ENCODE results near the gene MRGPRF.

The MRGPRF gene

GRCh38 chr11:69013009-69013951, at the start of gene MRGPRF:
Gene MRGPRF (minus strand): TSS chr11:69013246. CDS start chr11:69009901, 3,345 bp downstream.
- Histone ChIP-seq H3K4me1 (ENCODE audit: control insufficient read depth, insufficient read depth, low read length) (peaks cover 62% of the 10 kb centered on the region), H3K27ac (ENCODE audit: low read length) (peak within 1 kb of the TSS; percentile 99)

GRCh38 chr11:69062169-69062855, 49.3 kb upstream of the MRGPRF start:
- no peaks in the 10 kb centered on the region for H3K27me3 ChIP-seq (ENCODE audit: control insufficient read depth in 1 of 2, insufficient read depth in 2 of 2, low read length in 2 of 2)
- H3K9me3 ChIP-seq (ENCODE audit: control insufficient read depth in 2 of 2, low read length in 2 of 2) = no peaks in the 10 kb centered on the region
- H3K36me3 ChIP-seq (ENCODE audit: control insufficient read depth in 2 of 2, insufficient read depth in 2 of 2, low read length in 2 of 2) = peaks cover 18 to 46% of the 10 kb centered on the region in 2 donors
- H3K9ac ChIP-seq (ENCODE audit: low read length in 2 of 2) = no peak overlapping the region
- no peak overlapping the region for H3K4me3 ChIP-seq (ENCODE audit: low read length in 2 of 2)
- no peak overlapping the region for H3K27ac ChIP-seq (ENCODE audit: low read length)
- H3K4me1 ChIP-seq (ENCODE audit: control insufficient read depth, insufficient read depth, low read length) = peaks cover 26% of the 10 kb centered on the region

More at GRCh38 chr11:69013009-69013951, at the start of gene MRGPRF:
- H3K4me3 ChIP-seq (ENCODE audit: low read length in 2 of 2) = peak within 1 kb of the TSS; percentile 95 to 97
- H3K27me3 ChIP-seq (ENCODE audit: control insufficient read depth in 1 of 2, insufficient read depth in 2 of 2, low read length in 2 of 2) = no peaks in the 10 kb centered on the region
- H3K9me3 ChIP-seq (ENCODE audit: control insufficient read depth in 2 of 2, low read length in 2 of 2) = no peaks in the 10 kb centered on the region
- peaks cover 4 to 6% of the 10 kb centered on the region in 2 donors for H3K36me3 ChIP-seq (ENCODE audit: control insufficient read depth in 2 of 2, insufficient read depth in 2 of 2, low read length in 2 of 2)
- H3K9ac ChIP-seq (ENCODE audit: low read length in 2 of 2) = peak within 1 kb of the TSS; percentile 90 to 97

GRCh38 chr11:69061713-69062053, 48.6 kb upstream of the MRGPRF start:
- Histone ChIP-seq H3K27ac (ENCODE audit: low read length) (no peak overlapping the region), H3K9ac (ENCODE audit: low read length in 2 of 2) (no peak overlapping the region), H3K4me1 (ENCODE audit: control insufficient read depth, insufficient read depth, low read length) (peaks cover 26% of the 10 kb centered on the region), H3K36me3 (ENCODE audit: control insufficient read depth in 2 of 2, insufficient read depth in 2 of 2, low read length in 2 of 2) (peaks cover 20 to 49% of the 10 kb centered on the region in 2 donors), H3K4me3 (ENCODE audit: low read length in 2 of 2) (no peak overlapping the region), H3K27me3 (ENCODE audit: control insufficient read depth in 1 of 2, insufficient read depth in 2 of 2, low read length in 2 of 2) (no peaks in the 10 kb centered on the region), H3K9me3 (ENCODE audit: control insufficient read depth in 2 of 2, low read length in 2 of 2) (no peaks in the 10 kb centered on the region)

GRCh38 chr11:69060806-69061712, 48.0 kb upstream of the MRGPRF start:
- Histone ChIP-seq H3K4me3 (ENCODE audit: low read length in 2 of 2) (no peak overlapping the region), H3K27me3 (ENCODE audit: control insufficient read depth in 1 of 2, insufficient read depth in 2 of 2, low read length in 2 of 2) (no peaks in the 10 kb centered on the region), H3K9me3 (ENCODE audit: control insufficient read depth in 2 of 2, low read length in 2 of 2) (no peaks in the 10 kb centered on the region), H3K4me1 (ENCODE audit: control insufficient read depth, insufficient read depth, low read length) (peaks cover 22% of the 10 kb centered on the region), H3K36me3 (ENCODE audit: control insufficient read depth in 2 of 2, insufficient read depth in 2 of 2, low read length in 2 of 2) (peaks cover 20 to 49% of the 10 kb centered on the region in 2 donors), H3K9ac (ENCODE audit: low read length in 2 of 2) (no peak overlapping the region), H3K27ac (ENCODE audit: low read length) (no peak overlapping the region)

- Histone ChIP-seq H3K4me1 (ENCODE audit: control insufficient read depth, insufficient read depth, low read length) (peaks cover 24% of the 10 kb centered on the region), H3K36me3 (ENCODE audit: control insufficient read depth in 2 of 2, insufficient read depth in 2 of 2, low read length in 2 of 2) (peaks cover 23 to 55% of the 10 kb centered on the region in 2 donors), H3K9ac (ENCODE audit: low read length in 2 of 2) (no peak overlapping the region), H3K9me3 (ENCODE audit: control insufficient read depth in 2 of 2, low read length in 2 of 2) (no peaks in the 10 kb centered on the region), H3K27ac (ENCODE audit: low read length) (no peak overlapping the region), H3K4me3 (ENCODE audit: low read length in 2 of 2) (no peak overlapping the region), H3K27me3 (ENCODE audit: control insufficient read depth in 1 of 2, insufficient read depth in 2 of 2, low read length in 2 of 2) (no peaks in the 10 kb centered on the region)
These were observed 46.9 kb upstream of the MRGPRF start for GRCh38 chr11:69059985-69060384.

GRCh38 chr11:69059429-69059828, 46.4 kb upstream of the MRGPRF start:
- peaks cover 25 to 56% of the 10 kb centered on the region in 2 donors for H3K36me3 ChIP-seq (ENCODE audit: control insufficient read depth in 2 of 2, insufficient read depth in 2 of 2, low read length in 2 of 2)
- no peak overlapping the region for H3K9ac ChIP-seq (ENCODE audit: low read length in 2 of 2)

GRCh38 chr11:69058511-69059270, 45.6 kb upstream of the MRGPRF start:
- no peak overlapping the region for H3K4me3 ChIP-seq (ENCODE audit: low read length in 2 of 2)
- no peaks in the 10 kb centered on the region for H3K27me3 ChIP-seq (ENCODE audit: control insufficient read depth in 1 of 2, insufficient read depth in 2 of 2, low read length in 2 of 2)
- H3K9me3 ChIP-seq (ENCODE audit: control insufficient read depth in 2 of 2, low read length in 2 of 2) = no peaks in the 10 kb centered on the region
- H3K9ac ChIP-seq (ENCODE audit: low read length in 2 of 2) = no peak overlapping the region
- peaks cover 37% of the 10 kb centered on the region for H3K4me1 ChIP-seq (ENCODE audit: control insufficient read depth, insufficient read depth, low read length)
- H3K27ac ChIP-seq (ENCODE audit: low read length) = no peak overlapping the region
- peaks cover 27 to 54% of the 10 kb centered on the region in 2 donors for H3K36me3 ChIP-seq (ENCODE audit: control insufficient read depth in 2 of 2, insufficient read depth in 2 of 2, low read length in 2 of 2)

More at GRCh38 chr11:69059429-69059828, 46.4 kb upstream of the MRGPRF start:
- H3K27me3 ChIP-seq (ENCODE audit: control insufficient read depth in 1 of 2, insufficient read depth in 2 of 2, low read length in 2 of 2) = no peaks in the 10 kb centered on the region
- H3K27ac ChIP-seq (ENCODE audit: low read length) = no peak overlapping the region
- peaks cover 30% of the 10 kb centered on the region for H3K4me1 ChIP-seq (ENCODE audit: control insufficient read depth, insufficient read depth, low read length)
- H3K4me3 ChIP-seq (ENCODE audit: low read length in 2 of 2) = no peak overlapping the region
- H3K9me3 ChIP-seq (ENCODE audit: control insufficient read depth in 2 of 2, low read length in 2 of 2) = no peaks in the 10 kb centered on the region

GRCh38 chr11:69057801-69058200, 44.8 kb upstream of the MRGPRF start:
- peaks cover 46% of the 10 kb centered on the region for H3K4me1 ChIP-seq (ENCODE audit: control insufficient read depth, insufficient read depth, low read length)
- no peak overlapping the region for H3K9ac ChIP-seq (ENCODE audit: low read length in 2 of 2)
- H3K36me3 ChIP-seq (ENCODE audit: control insufficient read depth in 2 of 2, insufficient read depth in 2 of 2, low read length in 2 of 2) = peaks cover 27 to 46% of the 10 kb centered on the region in 2 donors
- no peak overlapping the region for H3K27ac ChIP-seq (ENCODE audit: low read length)
- H3K9me3 ChIP-seq (ENCODE audit: control insufficient read depth in 2 of 2, low read length in 2 of 2) = no peaks in the 10 kb centered on the region
- no peaks in the 10 kb centered on the region for H3K27me3 ChIP-seq (ENCODE audit: control insufficient read depth in 1 of 2, insufficient read depth in 2 of 2, low read length in 2 of 2)
- no peak overlapping the region for H3K4me3 ChIP-seq (ENCODE audit: low read length in 2 of 2)

GRCh38 chr11:69057236-69057635, 44.2 kb upstream of the MRGPRF start:
- Histone ChIP-seq H3K4me1 (ENCODE audit: control insufficient read depth, insufficient read depth, low read length) (peaks cover 52% of the 10 kb centered on the region), H3K27ac (ENCODE audit: low read length) (no peak overlapping the region), H3K4me3 (ENCODE audit: low read length in 2 of 2) (no peak overlapping the region), H3K36me3 (ENCODE audit: control insufficient read depth in 2 of 2, insufficient read depth in 2 of 2, low read length in 2 of 2) (peaks cover 27 to 43% of the 10 kb centered on the region in 2 donors), H3K9me3 (ENCODE audit: control insufficient read depth in 2 of 2, low read length in 2 of 2) (no peaks in the 10 kb centered on the region), H3K27me3 (ENCODE audit: control insufficient read depth in 1 of 2, insufficient read depth in 2 of 2, low read length in 2 of 2) (no peaks in the 10 kb centered on the region), H3K9ac (ENCODE audit: low read length in 2 of 2) (no peak overlapping the region)

Data from stomach smooth muscle (tissue), 2 donors.